ENCODE measurements around the gene PNPLA7. TPM values are rescaled to one million over a fixed set of nuclear protein-coding genes. Genes with fewer than 3 reads are reported as not detected.

Gene PNPLA7
- total and polyA plus RNA-seq, 2 of the 4 experiments (the other 2 are of a cell fraction) = under 0.01 to 0.89 TPM

DNA sequence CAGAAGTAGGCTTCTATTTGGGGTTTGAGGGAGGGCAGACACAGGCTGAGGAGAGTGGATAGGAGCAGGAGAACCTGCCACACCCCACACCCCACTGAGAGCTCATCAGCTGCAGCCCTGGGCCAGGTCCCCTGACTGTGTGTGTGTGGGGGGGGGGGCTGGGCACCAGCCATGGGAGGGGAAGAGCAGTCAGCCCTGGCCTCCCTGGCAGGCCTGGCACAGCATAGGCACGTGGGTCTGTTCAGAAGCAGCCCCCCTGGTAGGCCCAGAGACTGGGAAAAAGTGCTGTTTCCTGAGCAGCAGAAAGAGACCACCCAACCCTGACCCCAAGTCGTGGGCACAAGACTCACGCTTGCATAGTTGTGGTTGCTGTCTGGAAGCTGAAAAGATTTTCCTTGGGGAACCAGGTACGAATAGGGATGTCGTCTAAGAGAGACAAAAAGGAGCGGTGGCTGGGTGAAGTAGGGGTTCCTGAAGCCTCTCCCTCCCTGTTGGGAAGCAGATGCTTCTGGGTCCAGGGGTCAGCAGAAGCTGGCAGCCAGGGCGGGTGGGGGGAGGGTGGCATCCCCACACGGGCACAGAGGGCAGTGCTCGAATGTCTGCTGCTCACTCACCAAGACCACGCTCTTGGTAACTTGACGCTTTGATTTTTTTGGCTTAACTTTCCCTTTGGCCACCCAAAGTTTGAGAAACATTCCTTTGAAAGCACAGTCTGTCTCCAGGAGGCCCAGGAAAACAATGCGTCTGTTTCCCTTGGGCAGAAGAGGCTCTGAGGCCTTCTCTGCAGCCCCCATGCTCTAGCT lies 93.9 kb downstream of the PNPLA7 start (continued):
- TF ChIP-seq RFX5 (IDR thresholded peaks at IDR 0.05; ENCODE audit: low read depth, low read length) = no peak
- no peak for TF ChIP-seq POLR2A (IDR thresholded peaks at IDR 0.05; ENCODE audit: low read depth, low read length)

GRCh38 chr9:137455359-137455991 lies 94.7 kb downstream of the PNPLA7 start:
- peaks cover 24% of the 10 kb centered on the region for H3K4me1 ChIP-seq (ENCODE audit: control insufficient read depth, insufficient read depth, low read length)
- H2BK15ac ChIP-seq (ENCODE audit: low read depth, low read length) = no peak overlapping the region
- no peak overlapping the region for H3K4me2 ChIP-seq (ENCODE audit: low read depth, low read length)
- H3K9ac ChIP-seq (ENCODE audit: low read depth, low read length) = no peak overlapping the region
- no peak overlapping the region for H3K18ac ChIP-seq (ENCODE audit: low read depth, low read length)
- H3K23ac ChIP-seq (ENCODE audit: low read depth, low read length) = no peak overlapping the region
- no peak overlapping the region for H3K14ac ChIP-seq (replicated peaks; ENCODE audit: low read depth, low read length)
- H2AK5ac ChIP-seq (ENCODE audit: low read depth, low read length) = no peak overlapping the region
- ChIA-PET CTCF (no interaction called here), POLR2A (ENCODE audit: unreplicated experiment) (no interaction called here)
- dilution Hi-C loops (cut with HindIII; ENCODE audit: low sequenced_read_pairs, unreplicated experiment) = no loop called here
- intact Hi-C loops (cut with micrococcal nuclease) = no loop called here
- no peak overlapping the region for H3K27ac ChIP-seq (ENCODE audit: insufficient read depth, low read length)
- DNase-seq (no peak), ATAC-seq (ENCODE audit: low read depth) (no peak)
- no peaks in the 10 kb centered on the region for H3K9me1 ChIP-seq (ENCODE audit: insufficient read depth, low read length)
- H2AK9ac ChIP-seq (replicated peaks; ENCODE audit: low read depth, low read length, poor library complexity) = no peak overlapping the region
- no peak overlapping the region for H2BK20ac ChIP-seq (ENCODE audit: low read depth, low read length)
- H2AFZ ChIP-seq (replicated peaks; ENCODE audit: low read length, poor library complexity) = peak overlapping the region; percentile 21
- H2BK120ac ChIP-seq (ENCODE audit: low read depth, low read length) = no peak overlapping the region
- H3K79me1 ChIP-seq (ENCODE audit: low read depth in 1 of 2, low read length in 2 of 2) = peaks cover 6 to 42% of the 10 kb centered on the region in 2 experiments; a peak in 3 of 4 replicates
- H4K91ac ChIP-seq (ENCODE audit: insufficient read depth, low read depth, low read length) = no peak overlapping the region
- no peaks in the 10 kb centered on the region for H3K9me3 ChIP-seq (ENCODE audit: control insufficient read depth, insufficient read depth, low read length)
- no peak overlapping the region for H3K56ac ChIP-seq (ENCODE audit: extremely low read depth, insufficient read depth, low read length)
- 100% methylated on average over 1 of the region's 18 CpGs; no CpG with 5 or more reads in 1 of the 2 experiments for WGBS, 2 experiments (ENCODE audit: extremely low coverage in 2 of 2, insufficient read length in 1 of 2)
- no peak overlapping the region for H3K4me3 ChIP-seq (ENCODE audit: insufficient read depth, low read depth, low read length)
- no TSS peak for BruUV-seq (replicated peaks)
- H3K36me3 ChIP-seq (ENCODE audit: control insufficient read depth, insufficient read depth, low read length) = peaks cover 32% of the 10 kb centered on the region
- in situ Hi-C loops (cut with MboI; ENCODE audit: low sequenced_read_pairs) = no loop called here
- no peak overlapping the region for H2BK5ac ChIP-seq (ENCODE audit: low read depth, low read length, poor library complexity, severe bottlenecking)
- H4K5ac ChIP-seq (ENCODE audit: low read depth, low read length) = no peak overlapping the region
- no peaks in the 10 kb centered on the region for H3K27me3 ChIP-seq (ENCODE audit: control insufficient read depth, insufficient read depth, low read length)
- no peak overlapping the region for H3K4ac ChIP-seq (ENCODE audit: low read depth, low read length)
- peaks cover 37% of the 10 kb centered on the region for H4K20me1 ChIP-seq (ENCODE audit: insufficient read depth, low read length)
- no peak overlapping the region for H4K8ac ChIP-seq (ENCODE audit: low read depth in 2 of 2, low read length in 2 of 2)
- TF ChIP-seq CTCF (conservative IDR thresholded peaks at IDR 0.05; ENCODE audit: low read depth, low read length) = no peak
- no peak for TF ChIP-seq NFE2L2 (IDR thresholded peaks at IDR 0.05; ENCODE audit: low read depth, low read length)
- no peak for TF ChIP-seq MAFK (IDR thresholded peaks at IDR 0.05; ENCODE audit: low read depth, low read length)
- no peak for TF ChIP-seq RCOR1 (IDR thresholded peaks at IDR 0.05; ENCODE audit: insufficient replicate concordance, low read length)
- TF ChIP-seq, protein P1, sequence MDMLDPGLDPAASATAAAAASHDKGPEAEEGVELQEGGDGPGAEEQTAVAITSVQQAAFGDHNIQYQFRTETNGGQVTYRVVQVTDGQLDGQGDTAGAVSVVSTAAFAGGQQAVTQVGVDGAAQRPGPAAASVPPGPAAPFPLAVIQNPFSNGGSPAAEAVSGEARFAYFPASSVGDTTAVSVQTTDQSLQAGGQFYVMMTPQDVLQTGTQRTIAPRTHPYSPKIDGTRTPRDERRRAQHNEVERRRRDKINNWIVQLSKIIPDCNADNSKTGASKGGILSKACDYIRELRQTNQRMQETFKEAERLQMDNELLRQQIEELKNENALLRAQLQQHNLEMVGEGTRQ (IDR thresholded peaks at IDR 0.05; ENCODE audit: low read depth, low read length) = no peak
- no peak for TF ChIP-seq POLR2A (IDR thresholded peaks at IDR 0.05; ENCODE audit: low read depth, low read length)
- TF ChIP-seq SMC3 (IDR thresholded peaks at IDR 0.05; ENCODE audit: low read depth, low read length) = no peak
- TF ChIP-seq ELK1 (IDR thresholded peaks at IDR 0.05; ENCODE audit: borderline replicate concordance, low read depth, low read length) = no peak
- no peak for TF ChIP-seq RAD21 (IDR thresholded peaks at IDR 0.05; ENCODE audit: low read length)
- TF ChIP-seq MXI1 (IDR thresholded peaks at IDR 0.05; ENCODE audit: borderline replicate concordance, low read depth, low read length) = no peak

Measured in IMR-90 (cell line).